Measurements from ENCODE around the gene BMP7. TPM values are rescaled to one million over a fixed set of nuclear protein-coding genes. Genes with fewer than 3 reads are reported as not detected.

Gene BMP7
- total RNA-seq, 2 experiments from 2014 or later: not detected

GRCh38 chr20:57180954-57181353, 85.5 kb downstream of the BMP7 start:
- Mint-ChIP-seq H3K4me3 (no peak overlapping the region), H3K9me3 (no peaks in the 10 kb centered on the region), H3K36me3 (ENCODE audit: low read depth) (no peaks in the 10 kb centered on the region), H3K4me1 (ENCODE audit: low read depth) (no peaks in the 10 kb centered on the region), H3K27me3 (peaks cover 43% of the 10 kb centered on the region), H3K27ac (no peak overlapping the region)
- H3K27me3 ChIP-seq (ENCODE audit: control insufficient read depth in 1 of 2, insufficient read depth in 2 of 2, low read length in 2 of 2): peaks cover 0 to 7% of the 10 kb centered on the region in 2 experiments
- H3K9me3 ChIP-seq (ENCODE audit: control insufficient read depth in 1 of 2, insufficient read depth in 1 of 2, low read length in 2 of 2): peaks cover 0 to 32% of the 10 kb centered on the region in 2 experiments
- intact Hi-C loops (cut with DNase I, micrococcal nuclease): no loop called here
- ATAC-seq (ENCODE audit: poor library complexity): no peak
- ChIA-PET POLR2A (no interaction called here), CTCF (no interaction called here)
- no peak overlapping the region for H3K4me3 ChIP-seq (ENCODE audit: low read length)
- no peaks in the 10 kb centered on the region for H3K36me3 ChIP-seq (ENCODE audit: insufficient read depth, low read length)
- TF ChIP-seq CTCF (IDR thresholded peaks at IDR 0.05): no peak
- no peak for DNase-seq
- H3K27ac ChIP-seq (ENCODE audit: low read depth in 1 of 2, low read length in 2 of 2): no peak overlapping the region
- H3K4me1 ChIP-seq (ENCODE audit: insufficient read depth, low read length): no peaks in the 10 kb centered on the region

GRCh38 chr20:57180387-57180786, 86.1 kb downstream of the BMP7 start:
- ATAC-seq (ENCODE audit: poor library complexity): no peak
- ChIA-PET POLR2A (no interaction called here), CTCF (no interaction called here)
- H3K36me3 Mint-ChIP-seq (ENCODE audit: low read depth): no peaks in the 10 kb centered on the region
- intact Hi-C loops (cut with DNase I, micrococcal nuclease): no loop called here
- H3K36me3 ChIP-seq (ENCODE audit: insufficient read depth, low read length): no peaks in the 10 kb centered on the region
- H3K9me3 ChIP-seq (ENCODE audit: control insufficient read depth in 1 of 2, insufficient read depth in 1 of 2, low read length in 2 of 2): peaks cover 0 to 32% of the 10 kb centered on the region in 2 experiments
- no peaks in the 10 kb centered on the region for H3K4me1 Mint-ChIP-seq (ENCODE audit: low read depth)
- no peak for TF ChIP-seq CTCF (IDR thresholded peaks at IDR 0.05)
- H3K27me3 ChIP-seq (ENCODE audit: control insufficient read depth in 1 of 2, insufficient read depth in 2 of 2, low read length in 2 of 2): peaks cover 0 to 7% of the 10 kb centered on the region in 2 experiments
- H3K27ac ChIP-seq (ENCODE audit: low read depth in 1 of 2, low read length in 2 of 2): no peak overlapping the region
- DNase-seq: no peak
- H3K27ac Mint-ChIP-seq: no peak overlapping the region
- no peaks in the 10 kb centered on the region for H3K4me1 ChIP-seq (ENCODE audit: insufficient read depth, low read length)
- H3K4me3 ChIP-seq (ENCODE audit: low read length): no peak overlapping the region
- H3K9me3 Mint-ChIP-seq: no peaks in the 10 kb centered on the region
- H3K4me3 Mint-ChIP-seq: no peak overlapping the region
- peaks cover 43% of the 10 kb centered on the region for H3K27me3 Mint-ChIP-seq

GRCh38 chr20:57179265-57179664, 87.2 kb downstream of the BMP7 start:
- H3K36me3 ChIP-seq (ENCODE audit: insufficient read depth, low read length): no peaks in the 10 kb centered on the region
- no peaks in the 10 kb centered on the region for H3K9me3 Mint-ChIP-seq
- POLR2A ChIA-PET: no interaction called here
- peaks cover 0 to 7% of the 10 kb centered on the region in 2 experiments for H3K27me3 ChIP-seq (ENCODE audit: control insufficient read depth in 1 of 2, insufficient read depth in 2 of 2, low read length in 2 of 2)
- intact Hi-C loops (cut with DNase I, micrococcal nuclease): no loop called here
- H3K4me1 Mint-ChIP-seq (ENCODE audit: low read depth): no peaks in the 10 kb centered on the region
- H3K27ac ChIP-seq (ENCODE audit: low read depth in 1 of 2, low read length in 2 of 2): no peak overlapping the region
- CTCF ChIA-PET: no interaction called here
- H3K4me3 ChIP-seq (ENCODE audit: low read length): no peak overlapping the region
- H3K9me3 ChIP-seq (ENCODE audit: control insufficient read depth in 1 of 2, insufficient read depth in 1 of 2, low read length in 2 of 2): peaks cover 0 to 26% of the 10 kb centered on the region in 2 experiments
- H3K27ac Mint-ChIP-seq: no peak overlapping the region
- DNase-seq (no peak), ATAC-seq (ENCODE audit: poor library complexity) (no peak)
- H3K27me3 Mint-ChIP-seq: peaks cover 45% of the 10 kb centered on the region
- TF ChIP-seq CTCF (IDR thresholded peaks at IDR 0.05): no peak
- no peak overlapping the region for H3K4me3 Mint-ChIP-seq
- H3K36me3 Mint-ChIP-seq (ENCODE audit: low read depth): no peaks in the 10 kb centered on the region
- H3K4me1 ChIP-seq (ENCODE audit: insufficient read depth, low read length): no peaks in the 10 kb centered on the region

Data from CD4-positive, alpha-beta T cell (primary cell).